Inflammatory macrophage treated with lipopolysaccharide for 4 hours (primary cell): ENCODE results near the gene VIPR2.
"Not testable (repeated sequence)": the region's sequence is repeated elsewhere in the genome, so short reads cannot be mapped to it uniquely, and the experiment has no call there.

Experiments used
- DNase-seq: peaks from one replicate; pipeline ENCODE4 v3.0.0-alpha.2; 2020

VIPR2 gene

GRCh38 chr7:159001811-159002210, 142.9 kb downstream of the VIPR2 start:
- DNase-seq, result no peak

- no peak for DNase-seq
Observed at GRCh38 chr7:159000859-159001435, 143.7 kb downstream of the VIPR2 start.

GRCh38 chr7:159000070-159000469, 144.6 kb downstream of the VIPR2 start:
- DNase-seq, result no peak

GRCh38 chr7:158999496-158999895, 145.2 kb downstream of the VIPR2 start:
- DNase-seq, result no peak

GRCh38 chr7:158998261-158998660, 146.4 kb downstream of the VIPR2 start:
- not testable (repeated sequence) for DNase-seq

- DNase-seq, result no peak
Observed at GRCh38 chr7:158997471-158997870, 147.2 kb downstream of the VIPR2 start.

- DNase-seq, result no peak
Observed at GRCh38 chr7:158997110-158997453, 147.6 kb downstream of the VIPR2 start.

GRCh38 chr7:158996214-158997109, 148.2 kb downstream of the VIPR2 start:
- no peak for DNase-seq

- no peak for DNase-seq
Observed at GRCh38 chr7:158995514-158995913, 149.2 kb downstream of the VIPR2 start.

GRCh38 chr7:158994687-158995086, 150.0 kb downstream of the VIPR2 start:
- DNase-seq, result no peak

- no peak for DNase-seq
Observed at GRCh38 chr7:158993591-158993990, 151.1 kb downstream of the VIPR2 start.

GRCh38 chr7:158992759-158993158, 151.9 kb downstream of the VIPR2 start:
- DNase-seq, result no peak

- DNase-seq, result no peak
Observed at GRCh38 chr7:158991824-158992621, 152.6 kb downstream of the VIPR2 start.

- DNase-seq, result no peak
Observed at GRCh38 chr7:158988996-158989395, 155.7 kb downstream of the VIPR2 start.

- DNase-seq, result no peak
Observed at GRCh38 chr7:158988302-158988862, 156.3 kb downstream of the VIPR2 start.

GRCh38 chr7:158987691-158988090, 157.0 kb downstream of the VIPR2 start:
- no peak for DNase-seq

GRCh38 chr7:158985583-158985982, 159.1 kb downstream of the VIPR2 start:
- DNase-seq, result no peak

- not testable (repeated sequence) for DNase-seq
Observed at GRCh38 chr7:158984007-158984406, 160.7 kb downstream of the VIPR2 start.

GRCh38 chr7:158982080-158982479, 162.6 kb downstream of the VIPR2 start:
- not testable (repeated sequence) for DNase-seq

GRCh38 chr7:158979635-158980351, 164.9 kb downstream of the VIPR2 start:
- DNase-seq, result no peak

- DNase-seq, result no peak
Observed at GRCh38 chr7:158979023-158979529, 165.6 kb downstream of the VIPR2 start.
